Measurements from ENCODE around the gene ANO5. TPM values are rescaled to one million over a fixed set of nuclear protein-coding genes. Genes with fewer than 3 reads are reported as not detected.

ANO5 gene
- polyA plus RNA-seq = under 1 TPM; 0.16 to 0.31 TPM

GRCh38 chr11:22192642-22193347 is at the start of gene ANO5:
TSS of gene ANO5 (plus strand) at chr11:22193085. CDS start at chr11:22193493, 408 bp downstream.
- Histone ChIP-seq H3K27ac (ENCODE audit: low read depth in 2 of 2, low read length in 1 of 2) (peak within 1 kb of the TSS; percentile 33 to 45), H3K27me3 (ENCODE audit: control insufficient read depth in 1 of 2, insufficient read depth in 2 of 2, low read length in 2 of 2) (peaks cover 0 to 3% of the 10 kb centered on the region in 2 donors), H3K4me1 (ENCODE audit: control insufficient read depth in 2 of 2, insufficient read depth in 2 of 2, low read length in 1 of 2) (peaks cover 3 to 7% of the 10 kb centered on the region in 2 donors), H3K9me3 (ENCODE audit: control insufficient read depth in 2 of 2, insufficient read depth in 1 of 2, low read depth in 1 of 2, low read length in 1 of 2) (no peaks in the 10 kb centered on the region), H3K36me3 (ENCODE audit: control insufficient read depth in 2 of 2, insufficient read depth in 2 of 2, low read length in 1 of 2) (no peaks in the 10 kb centered on the region), H3K4me3 (ENCODE audit: low read depth in 1 of 2, low read length in 2 of 2) (peak within 1 kb of the TSS; percentile 38 to 53)
- 1 to 2% methylated on average over 56 of the region's 56 CpGs for WGBS, 2 donors

GRCh38 chr11:22151649-22152197 is 41.2 kb upstream of the ANO5 start:
- Histone ChIP-seq H3K4me1 (ENCODE audit: control insufficient read depth in 2 of 2, insufficient read depth in 2 of 2, low read length in 1 of 2) (no peaks in the 10 kb centered on the region), H3K36me3 (ENCODE audit: control insufficient read depth in 2 of 2, insufficient read depth in 2 of 2, low read length in 1 of 2) (no peaks in the 10 kb centered on the region)
- 90 to 93% methylated on average over 4 of the region's 4 CpGs for WGBS, 2 donors

GRCh38 chr11:22157531-22157930 is 35.4 kb upstream of the ANO5 start:
- Histone ChIP-seq H3K36me3 (ENCODE audit: control insufficient read depth in 2 of 2, insufficient read depth in 2 of 2, low read length in 1 of 2) (no peaks in the 10 kb centered on the region), H3K4me3 (ENCODE audit: low read depth in 1 of 2, low read length in 2 of 2) (no peak overlapping the region), H3K9me3 (ENCODE audit: control insufficient read depth in 2 of 2, insufficient read depth in 1 of 2, low read depth in 1 of 2, low read length in 1 of 2) (no peaks in the 10 kb centered on the region), H3K4me1 (ENCODE audit: control insufficient read depth in 2 of 2, insufficient read depth in 2 of 2, low read length in 1 of 2) (no peaks in the 10 kb centered on the region), H3K27ac (ENCODE audit: low read depth in 2 of 2, low read length in 1 of 2) (no peak overlapping the region), H3K27me3 (ENCODE audit: control insufficient read depth in 1 of 2, insufficient read depth in 2 of 2, low read length in 2 of 2) (no peaks in the 10 kb centered on the region)
- WGBS, 2 donors = 74 to 76% methylated on average over 2 of the region's 2 CpGs

More at GRCh38 chr11:22151649-22152197, 41.2 kb upstream of the ANO5 start:
- Histone ChIP-seq H3K4me3 (ENCODE audit: low read depth in 1 of 2, low read length in 2 of 2) (no peak overlapping the region), H3K27ac (ENCODE audit: low read depth in 2 of 2, low read length in 1 of 2) (no peak overlapping the region), H3K27me3 (ENCODE audit: control insufficient read depth in 1 of 2, insufficient read depth in 2 of 2, low read length in 2 of 2) (no peaks in the 10 kb centered on the region), H3K9me3 (ENCODE audit: control insufficient read depth in 2 of 2, insufficient read depth in 1 of 2, low read depth in 1 of 2, low read length in 1 of 2) (no peaks in the 10 kb centered on the region)

GRCh38 chr11:22161489-22161888 is 31.4 kb upstream of the ANO5 start:
- WGBS, 2 donors = 44 to 49% methylated on average over 1 of the region's 1 CpG
- H3K27me3 ChIP-seq (ENCODE audit: control insufficient read depth in 1 of 2, insufficient read depth in 2 of 2, low read length in 2 of 2) = no peaks in the 10 kb centered on the region
- no peaks in the 10 kb centered on the region for H3K4me1 ChIP-seq (ENCODE audit: control insufficient read depth in 2 of 2, insufficient read depth in 2 of 2, low read length in 1 of 2)
- no peaks in the 10 kb centered on the region for H3K9me3 ChIP-seq (ENCODE audit: control insufficient read depth in 2 of 2, insufficient read depth in 1 of 2, low read depth in 1 of 2, low read length in 1 of 2)
- H3K4me3 ChIP-seq (ENCODE audit: low read depth in 1 of 2, low read length in 2 of 2) = no peak overlapping the region
- no peaks in the 10 kb centered on the region for H3K36me3 ChIP-seq (ENCODE audit: control insufficient read depth in 2 of 2, insufficient read depth in 2 of 2, low read length in 1 of 2)
- H3K27ac ChIP-seq (ENCODE audit: low read depth in 2 of 2, low read length in 1 of 2) = no peak overlapping the region

GRCh38 chr11:22162756-22163155 is 30.1 kb upstream of the ANO5 start:
- no peak overlapping the region for H3K4me3 ChIP-seq (ENCODE audit: low read depth in 1 of 2, low read length in 2 of 2)
- no peak overlapping the region for H3K27ac ChIP-seq (ENCODE audit: low read depth in 2 of 2, low read length in 1 of 2)
- no peaks in the 10 kb centered on the region for H3K27me3 ChIP-seq (ENCODE audit: control insufficient read depth in 1 of 2, insufficient read depth in 2 of 2, low read length in 2 of 2)
- H3K4me1 ChIP-seq (ENCODE audit: control insufficient read depth in 2 of 2, insufficient read depth in 2 of 2, low read length in 1 of 2) = no peaks in the 10 kb centered on the region
- H3K36me3 ChIP-seq (ENCODE audit: control insufficient read depth in 2 of 2, insufficient read depth in 2 of 2, low read length in 1 of 2) = no peaks in the 10 kb centered on the region
- WGBS, 2 donors = 83% methylated on average over 3 of the region's 3 CpGs
- H3K9me3 ChIP-seq (ENCODE audit: control insufficient read depth in 2 of 2, insufficient read depth in 1 of 2, low read depth in 1 of 2, low read length in 1 of 2) = no peaks in the 10 kb centered on the region

- Histone ChIP-seq H3K27me3 (ENCODE audit: control insufficient read depth in 1 of 2, insufficient read depth in 2 of 2, low read length in 2 of 2) (no peaks in the 10 kb centered on the region), H3K27ac (ENCODE audit: low read depth in 2 of 2, low read length in 1 of 2) (no peak overlapping the region), H3K4me1 (ENCODE audit: control insufficient read depth in 2 of 2, insufficient read depth in 2 of 2, low read length in 1 of 2) (no peaks in the 10 kb centered on the region), H3K9me3 (ENCODE audit: control insufficient read depth in 2 of 2, insufficient read depth in 1 of 2, low read depth in 1 of 2, low read length in 1 of 2) (no peaks in the 10 kb centered on the region), H3K36me3 (ENCODE audit: control insufficient read depth in 2 of 2, insufficient read depth in 2 of 2, low read length in 1 of 2) (no peaks in the 10 kb centered on the region), H3K4me3 (ENCODE audit: low read depth in 1 of 2, low read length in 2 of 2) (no peak overlapping the region)
- WGBS, 2 donors = 51 to 60% methylated on average over 3 of the region's 3 CpGs
Observed at GRCh38 chr11:22163394-22163797, 29.5 kb upstream of the ANO5 start.

GRCh38 chr11:22165087-22165486 is 27.8 kb upstream of the ANO5 start:
- H3K4me3 ChIP-seq (ENCODE audit: low read depth in 1 of 2, low read length in 2 of 2) = no peak overlapping the region
- 82 to 84% methylated on average over 2 of the region's 2 CpGs for WGBS, 2 donors
- H3K9me3 ChIP-seq (ENCODE audit: control insufficient read depth in 2 of 2, insufficient read depth in 1 of 2, low read depth in 1 of 2, low read length in 1 of 2) = no peaks in the 10 kb centered on the region
- no peaks in the 10 kb centered on the region for H3K4me1 ChIP-seq (ENCODE audit: control insufficient read depth in 2 of 2, insufficient read depth in 2 of 2, low read length in 1 of 2)
- H3K27ac ChIP-seq (ENCODE audit: low read depth in 2 of 2, low read length in 1 of 2) = no peak overlapping the region
- no peaks in the 10 kb centered on the region for H3K27me3 ChIP-seq (ENCODE audit: control insufficient read depth in 1 of 2, insufficient read depth in 2 of 2, low read length in 2 of 2)
- no peaks in the 10 kb centered on the region for H3K36me3 ChIP-seq (ENCODE audit: control insufficient read depth in 2 of 2, insufficient read depth in 2 of 2, low read length in 1 of 2)

- H3K9me3 ChIP-seq (ENCODE audit: control insufficient read depth in 2 of 2, insufficient read depth in 1 of 2, low read depth in 1 of 2, low read length in 1 of 2) = no peaks in the 10 kb centered on the region
- H3K4me3 ChIP-seq (ENCODE audit: low read depth in 1 of 2, low read length in 2 of 2) = no peak overlapping the region
- H3K27ac ChIP-seq (ENCODE audit: low read depth in 2 of 2, low read length in 1 of 2) = no peak overlapping the region
- no peaks in the 10 kb centered on the region for H3K27me3 ChIP-seq (ENCODE audit: control insufficient read depth in 1 of 2, insufficient read depth in 2 of 2, low read length in 2 of 2)
- WGBS, 2 donors = 73 to 76% methylated on average over 3 of the region's 3 CpGs
- H3K4me1 ChIP-seq (ENCODE audit: control insufficient read depth in 2 of 2, insufficient read depth in 2 of 2, low read length in 1 of 2) = no peaks in the 10 kb centered on the region
- H3K36me3 ChIP-seq (ENCODE audit: control insufficient read depth in 2 of 2, insufficient read depth in 2 of 2, low read length in 1 of 2) = no peaks in the 10 kb centered on the region
Observed at GRCh38 chr11:22165759-22166513, 26.9 kb upstream of the ANO5 start.

- Histone ChIP-seq H3K4me3 (ENCODE audit: low read depth in 1 of 2, low read length in 2 of 2) (no peak overlapping the region), H3K36me3 (ENCODE audit: control insufficient read depth in 2 of 2, insufficient read depth in 2 of 2, low read length in 1 of 2) (no peaks in the 10 kb centered on the region), H3K4me1 (ENCODE audit: control insufficient read depth in 2 of 2, insufficient read depth in 2 of 2, low read length in 1 of 2) (no peaks in the 10 kb centered on the region), H3K9me3 (ENCODE audit: control insufficient read depth in 2 of 2, insufficient read depth in 1 of 2, low read depth in 1 of 2, low read length in 1 of 2) (no peaks in the 10 kb centered on the region), H3K27me3 (ENCODE audit: control insufficient read depth in 1 of 2, insufficient read depth in 2 of 2, low read length in 2 of 2) (no peaks in the 10 kb centered on the region), H3K27ac (ENCODE audit: low read depth in 2 of 2, low read length in 1 of 2) (no peak overlapping the region)
- 1 to 2% methylated on average over 2 of the region's 2 CpGs for WGBS, 2 donors
Observed at GRCh38 chr11:22169833-22170232, 23.1 kb upstream of the ANO5 start.
